SH-SY5Y (cell line): ENCODE data around the gene ATIC.

Experiments
- GATA2 ChIP-seq: IDR thresholded peaks from 2 replicates; pipeline ENCODE4 v1.6.1; 2011; ENCODE audit warnings: mild to moderate bottlenecking, low read depth, low read length
- GATA3 ChIP-seq: IDR thresholded peaks from 2 replicates; pipeline ENCODE4 v1.6.1; 2011; ENCODE audit warnings: low read depth, mild to moderate bottlenecking, low read length, moderate library complexity

GRCh38 chr2:215270118-215270451, 41.8 kb upstream of the ATIC start:
- TF ChIP-seq GATA2, result no peak
- no peak for TF ChIP-seq GATA3
